Mesenchymal stem cell (in vitro differentiated cells and primary cell): Measurements from ENCODE around the gene COL23A1.

Source experiments
- DNase-seq: peaks from one replicate; pipeline ENCODE4 v3.0.0-alpha.2; 2013
- H2AFZ ChIP-seq: one replicate; pipeline ENCODE4 v1.6.1; 2013; ENCODE audit warnings: low read depth, mild to moderate bottlenecking, control low read depth, inconsistent platforms, low read length, moderate library complexity
- H2AK5ac ChIP-seq: 2 replicates; pipeline ENCODE4 v1.6.1; 2013; ENCODE audit warnings: low read length, moderate library complexity, mild to moderate bottlenecking, inconsistent platforms; ENCODE audit not compliant: severe bottlenecking
- H2BK120ac ChIP-seq: one replicate; pipeline ENCODE4 v1.6.1; 2013; ENCODE audit warnings: low read depth, mild to moderate bottlenecking, inconsistent platforms, low read length, moderate library complexity
- H2BK12ac ChIP-seq, 2 experiments: one replicate each; pipeline ENCODE4 v1.6.1; 2013; ENCODE audit warnings: inconsistent platforms in 2 of 2, low read length in 2 of 2, mild to moderate bottlenecking in 2 of 2, moderate library complexity in 2 of 2, control low read depth in 1 of 2
- H2BK15ac ChIP-seq: one replicate; pipeline ENCODE4 v1.6.1; 2013; ENCODE audit warnings: mild to moderate bottlenecking, low read depth, inconsistent platforms; ENCODE audit not compliant: poor library complexity, severe bottlenecking
- H2BK5ac ChIP-seq: 2 replicates; pipeline ENCODE4 v1.6.1; 2013; ENCODE audit warnings: low read depth, mild to moderate bottlenecking, low read length, control low read depth, inconsistent platforms; ENCODE audit not compliant: poor library complexity, severe bottlenecking
- H3K14ac ChIP-seq, 2 experiments: one replicate each; pipeline ENCODE4 v1.6.1; 2013; ENCODE audit warnings: inconsistent platforms in 2 of 2, low read length in 2 of 2, control low read depth in 1 of 2, mild to moderate bottlenecking in 1 of 2, moderate library complexity in 1 of 2
- H3K18ac ChIP-seq, 2 experiments: one replicate each; pipeline ENCODE4 v1.6.1; 2013; ENCODE audit warnings: inconsistent platforms in 2 of 2, low read length in 2 of 2, control low read depth in 1 of 2, low read depth in 1 of 2, mild to moderate bottlenecking in 1 of 2
- H3K23ac ChIP-seq, 2 experiments: one replicate each; pipeline ENCODE4 v1.6.1; 2013; ENCODE audit warnings: inconsistent platforms in 2 of 2, low read length in 2 of 2, mild to moderate bottlenecking in 2 of 2, moderate library complexity in 2 of 2, control low read depth in 1 of 2
- H3K27ac ChIP-seq: 2 replicates; pipeline ENCODE4 v1.5.1; 2013; ENCODE audit warnings: mild to moderate bottlenecking, moderate library complexity, low read length, control low read depth, inconsistent platforms; ENCODE audit not compliant: poor library complexity, severe bottlenecking
- H3K27me3 ChIP-seq, 2 experiments: 2 replicates each; pipeline versions ENCODE4 v1.6.1 to v1.7.0; 2013; ENCODE audit warnings: low read length in 2 of 2, mild to moderate bottlenecking in 2 of 2, moderate library complexity in 2 of 2, control low read depth in 1 of 2, inconsistent platforms in 1 of 2; ENCODE audit not compliant: control insufficient read depth in 1 of 2, insufficient read depth in 1 of 2
- H3K36me3 ChIP-seq, 2 experiments: 2 replicates each; pipeline versions ENCODE4 v1.6.1 to v1.7.0; 2013; ENCODE audit warnings: low read length in 2 of 2, control low read depth in 1 of 2, inconsistent platforms in 1 of 2, low read depth in 1 of 2, mild to moderate bottlenecking in 1 of 2; ENCODE audit not compliant: insufficient read depth in 2 of 2, control insufficient read depth in 1 of 2
- H3K4ac ChIP-seq, 2 experiments: one replicate each; pipeline ENCODE4 v1.6.1; 2013; ENCODE audit warnings: inconsistent platforms in 2 of 2, low read length in 2 of 2, mild to moderate bottlenecking in 2 of 2, moderate library complexity in 2 of 2, control low read depth in 1 of 2, low read depth in 1 of 2
- H3K4me1 ChIP-seq: 2 replicates; pipeline ENCODE4 v1.6.1; 2013; ENCODE audit warnings: low read depth, low read length, control low read depth; ENCODE audit not compliant: control insufficient read depth, insufficient read depth
- H3K4me2 ChIP-seq: 2 replicates; pipeline ENCODE4 v1.6.1; 2013; ENCODE audit warnings: low read length, mild to moderate bottlenecking, inconsistent platforms; ENCODE audit not compliant: poor library complexity, severe bottlenecking
- H3K4me3 ChIP-seq, 2 experiments: 2 replicates each; pipeline versions ENCODE4 v1.5.1 to v1.7.0; 2013; ENCODE audit warnings: low read length in 2 of 2, mild to moderate bottlenecking in 2 of 2, control low read depth in 1 of 2, low read depth in 1 of 2; ENCODE audit not compliant: insufficient read depth in 1 of 2
- H3K79me1 ChIP-seq: replicated peaks from 2 replicates; pipeline ENCODE4 v1.6.1; 2013; ENCODE audit warnings: mild to moderate bottlenecking, control low read depth, low read length, inconsistent platforms; ENCODE audit not compliant: poor library complexity, severe bottlenecking
- H3K9ac ChIP-seq: 2 replicates; pipeline ENCODE4 v1.7.0; 2013; ENCODE audit warnings: mild to moderate bottlenecking, low read length, moderate library complexity
- H3K9me3 ChIP-seq: 2 replicates; pipeline ENCODE4 v1.7.0; 2013; ENCODE audit warnings: mild to moderate bottlenecking, low read length; ENCODE audit not compliant: control insufficient read depth
- H4K8ac ChIP-seq: one replicate; pipeline ENCODE4 v1.6.1; 2013; ENCODE audit warnings: inconsistent platforms, mild to moderate bottlenecking, low read length, moderate library complexity
- H4K91ac ChIP-seq: one replicate; pipeline ENCODE4 v1.6.1; 2013; ENCODE audit warnings: mild to moderate bottlenecking, low read length, inconsistent platforms
- WGBS: methylation state at CpG from one replicate; pipeline ENCODE4 v1.1.7; 2013; ENCODE audit warnings: mixed read lengths; 5-methylcytosine and 5-hydroxymethylcytosine counted together

The COL23A1 gene

GRCh38 chr5:178292826-178293205 is 297.4 kb downstream of the COL23A1 start:
- H2BK5ac ChIP-seq: no peak overlapping the region
- H2AFZ ChIP-seq: no peak overlapping the region
- H4K91ac ChIP-seq: no peak overlapping the region
- H3K36me3 ChIP-seq: no peaks in the 10 kb centered on the region
- no peak overlapping the region for H3K23ac ChIP-seq
- no peak overlapping the region for H3K4ac ChIP-seq
- H3K79me1 ChIP-seq: no peaks in the 10 kb centered on the region
- no peak overlapping the region for H3K9ac ChIP-seq
- H3K18ac ChIP-seq: no peak overlapping the region
- WGBS: 86% methylated on average over 3 of the region's 3 CpGs
- no peak overlapping the region for H2BK12ac ChIP-seq
- no peak overlapping the region for H2BK120ac ChIP-seq
- H3K27ac ChIP-seq: no peak overlapping the region
- H3K4me2 ChIP-seq: no peak overlapping the region
- no peak overlapping the region for H3K14ac ChIP-seq
- no peak for DNase-seq
- no peak overlapping the region for H4K8ac ChIP-seq
- H3K27me3 ChIP-seq: peaks cover 0 to 66% of the 10 kb centered on the region in 2 experiments
- no peaks in the 10 kb centered on the region for H3K9me3 ChIP-seq
- no peaks in the 10 kb centered on the region for H3K4me1 ChIP-seq
- H3K4me3 ChIP-seq: no peak overlapping the region
- H2AK5ac ChIP-seq: no peak overlapping the region
- no peak overlapping the region for H2BK15ac ChIP-seq

- H2BK15ac ChIP-seq: no peak overlapping the region
- no peak overlapping the region for H3K27ac ChIP-seq
- H3K23ac ChIP-seq: no peak overlapping the region
- no peak overlapping the region for H2BK5ac ChIP-seq
- H2AK5ac ChIP-seq: no peak overlapping the region
- H2BK120ac ChIP-seq: no peak overlapping the region
- H2AFZ ChIP-seq: no peak overlapping the region
- H3K4ac ChIP-seq: no peak overlapping the region
- no peak overlapping the region for H4K91ac ChIP-seq
- no peak overlapping the region for H4K8ac ChIP-seq
- no peak overlapping the region for H3K4me2 ChIP-seq
- no peak overlapping the region for H3K14ac ChIP-seq
- no peaks in the 10 kb centered on the region for H3K4me1 ChIP-seq
- H3K9ac ChIP-seq: no peak overlapping the region
- H3K9me3 ChIP-seq: no peaks in the 10 kb centered on the region
- no peak for DNase-seq
- WGBS: 88% methylated on average over 14 of the region's 15 CpGs
- H2BK12ac ChIP-seq: no peak overlapping the region
- no peak overlapping the region for H3K4me3 ChIP-seq
- no peaks in the 10 kb centered on the region for H3K36me3 ChIP-seq
- no peak overlapping the region for H3K18ac ChIP-seq
- H3K27me3 ChIP-seq: peaks cover 0 to 68% of the 10 kb centered on the region in 2 experiments
- H3K79me1 ChIP-seq: no peaks in the 10 kb centered on the region
Observed at GRCh38 chr5:178291969-178292825, 298.0 kb downstream of the COL23A1 start.

GRCh38 chr5:178291161-178291561 is 299.0 kb downstream of the COL23A1 start:
- no peak overlapping the region for H2BK15ac ChIP-seq
- DNase-seq: no peak
- H2BK120ac ChIP-seq: no peak overlapping the region
- no peak overlapping the region for H4K8ac ChIP-seq
- H3K9me3 ChIP-seq: no peaks in the 10 kb centered on the region
- no peak overlapping the region for H3K4ac ChIP-seq
- H3K4me1 ChIP-seq: no peaks in the 10 kb centered on the region
- H2BK12ac ChIP-seq: no peak overlapping the region
- no peak overlapping the region for H2BK5ac ChIP-seq
- no peaks in the 10 kb centered on the region for H3K36me3 ChIP-seq
- no peak overlapping the region for H3K4me3 ChIP-seq
- no peak overlapping the region for H3K27ac ChIP-seq
- no peak overlapping the region for H2AK5ac ChIP-seq
- no peak overlapping the region for H3K14ac ChIP-seq
- H3K27me3 ChIP-seq: peaks cover 0 to 71% of the 10 kb centered on the region in 2 experiments
- no peak overlapping the region for H3K4me2 ChIP-seq
- H2AFZ ChIP-seq: no peak overlapping the region
- H3K9ac ChIP-seq: no peak overlapping the region
- H3K23ac ChIP-seq: no peak overlapping the region
- no peak overlapping the region for H3K18ac ChIP-seq
- H4K91ac ChIP-seq: no peak overlapping the region
- H3K79me1 ChIP-seq: no peaks in the 10 kb centered on the region
- WGBS: 71% methylated on average over 13 of the region's 13 CpGs

- H3K9me3 ChIP-seq: no peaks in the 10 kb centered on the region
- no peak overlapping the region for H2BK12ac ChIP-seq
- no peak overlapping the region for H3K23ac ChIP-seq
- H3K14ac ChIP-seq: no peak overlapping the region
- no peaks in the 10 kb centered on the region for H3K36me3 ChIP-seq
- no peak overlapping the region for H2BK120ac ChIP-seq
- H4K91ac ChIP-seq: no peak overlapping the region
- no peak overlapping the region for H3K4ac ChIP-seq
- no peak overlapping the region for H3K9ac ChIP-seq
- H2AK5ac ChIP-seq: no peak overlapping the region
- H3K4me2 ChIP-seq: no peak overlapping the region
- H2BK15ac ChIP-seq: no peak overlapping the region
- peaks cover 0 to 67% of the 10 kb centered on the region in 2 experiments for H3K27me3 ChIP-seq
- H3K4me3 ChIP-seq: no peak overlapping the region
- H2BK5ac ChIP-seq: no peak overlapping the region
- WGBS: 93% methylated on average over 7 of the region's 7 CpGs
- no peak overlapping the region for H3K27ac ChIP-seq
- H4K8ac ChIP-seq: no peak overlapping the region
- no peaks in the 10 kb centered on the region for H3K79me1 ChIP-seq
- no peak for DNase-seq
- no peaks in the 10 kb centered on the region for H3K4me1 ChIP-seq
- H2AFZ ChIP-seq: no peak overlapping the region
- H3K18ac ChIP-seq: no peak overlapping the region
Observed at GRCh38 chr5:178290376-178290775, 299.8 kb downstream of the COL23A1 start.
